ENCODE measurements around the gene ALPK3.

Gene ALPK3

DNA sequence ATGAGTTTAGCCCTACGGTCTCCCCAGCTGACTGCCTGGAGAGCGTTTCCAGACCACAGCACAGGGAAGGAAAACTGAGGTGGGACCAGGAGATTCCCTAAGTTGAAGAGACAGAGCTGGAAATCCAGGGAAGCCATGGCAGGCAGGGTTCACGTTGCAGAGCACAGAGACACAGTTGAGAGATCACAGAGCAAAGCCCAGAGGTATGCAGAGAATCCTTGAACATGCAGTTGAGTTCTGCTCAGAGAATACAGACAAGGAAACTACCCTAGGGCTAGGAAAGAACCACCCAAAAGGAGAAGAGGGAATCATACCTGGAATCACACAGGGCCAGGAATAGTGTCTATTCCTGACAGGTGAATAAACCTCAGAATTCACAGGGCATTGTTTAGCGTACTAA lies 81.6 kb downstream of the ALPK3 start:
- no peak for DNase-seq

DNA sequence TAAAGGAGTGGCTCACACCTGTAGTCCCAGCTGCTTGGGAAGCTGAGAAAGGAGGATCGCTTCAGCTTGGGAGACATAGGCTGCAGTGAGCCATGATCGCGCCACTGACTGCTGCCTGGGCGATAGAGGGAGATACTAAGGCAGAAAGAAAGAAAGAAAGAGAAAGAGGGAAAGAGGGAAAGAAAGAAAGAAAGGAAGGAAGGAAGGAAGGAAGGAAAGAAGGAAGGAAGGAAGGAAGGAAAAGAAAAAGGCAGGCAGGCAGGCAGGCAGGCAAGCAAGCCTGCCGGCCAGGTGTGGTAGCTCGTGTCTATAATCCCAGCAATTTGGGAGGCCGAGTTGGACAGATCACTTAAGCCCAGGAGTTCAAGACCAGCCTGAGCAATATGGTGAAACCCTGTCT lies 82.6 kb downstream of the ALPK3 start:
- no peak for DNase-seq

DNA sequence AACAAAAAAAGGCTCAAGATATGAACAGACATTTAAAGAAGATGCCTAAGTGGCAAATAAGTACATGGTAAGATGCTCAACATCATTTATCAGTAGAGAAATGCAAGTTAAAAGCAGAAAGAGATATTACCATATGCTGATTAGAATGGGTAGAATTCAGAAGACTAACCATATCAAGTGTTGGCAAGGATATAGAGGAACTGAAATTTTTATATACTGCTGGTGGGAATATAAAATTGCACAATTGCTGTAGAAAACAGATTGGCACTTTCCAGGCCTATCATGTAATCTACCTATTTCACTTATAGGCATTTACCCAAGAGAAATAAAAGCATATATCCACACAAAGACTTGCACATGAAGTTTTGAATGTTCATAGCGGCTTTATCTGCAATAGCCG lies 84.4 kb downstream of the ALPK3 start:
- no peak for DNase-seq

DNA sequence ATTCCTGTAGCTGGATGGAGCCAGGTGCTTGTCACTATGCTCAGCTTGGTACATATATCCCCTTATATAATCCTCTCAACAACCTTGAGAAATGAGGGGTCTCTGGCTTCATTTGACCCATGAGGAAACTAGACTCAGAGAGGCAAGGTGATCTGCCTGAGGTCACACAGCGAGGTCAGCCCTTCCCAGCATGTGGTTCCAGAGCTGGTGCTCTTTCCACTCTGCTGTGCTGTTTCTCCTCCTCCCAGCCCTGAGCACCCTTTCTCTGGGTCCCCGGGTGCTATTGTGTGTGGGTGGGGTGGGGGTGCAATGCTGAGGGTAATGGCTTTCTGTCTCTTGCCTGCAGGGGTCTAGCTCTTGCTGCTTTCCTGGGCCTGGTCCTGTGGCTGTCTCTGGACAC lies 86.6 kb downstream of the ALPK3 start:
- no peak for DNase-seq

DNA sequence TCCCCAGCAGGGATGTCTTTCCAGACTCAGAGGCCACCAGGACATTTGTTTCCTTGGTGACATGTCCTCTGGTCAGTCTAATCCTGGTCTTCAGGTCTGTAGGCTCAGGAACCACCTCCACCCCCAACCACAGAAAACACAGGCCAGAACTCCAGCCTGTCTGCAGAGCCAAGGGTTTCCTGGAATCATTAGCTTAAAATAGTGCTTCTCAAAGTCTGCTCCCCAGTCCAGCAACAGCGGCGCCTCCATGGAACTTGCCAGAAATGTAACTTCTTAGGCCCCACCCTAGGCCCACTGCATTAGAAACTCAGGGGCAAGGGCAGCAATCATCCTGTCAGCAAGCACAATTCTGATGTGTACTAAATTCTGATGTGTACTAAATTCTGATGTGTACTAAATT lies 87.3 kb downstream of the ALPK3 start:
- no peak for DNase-seq

DNA sequence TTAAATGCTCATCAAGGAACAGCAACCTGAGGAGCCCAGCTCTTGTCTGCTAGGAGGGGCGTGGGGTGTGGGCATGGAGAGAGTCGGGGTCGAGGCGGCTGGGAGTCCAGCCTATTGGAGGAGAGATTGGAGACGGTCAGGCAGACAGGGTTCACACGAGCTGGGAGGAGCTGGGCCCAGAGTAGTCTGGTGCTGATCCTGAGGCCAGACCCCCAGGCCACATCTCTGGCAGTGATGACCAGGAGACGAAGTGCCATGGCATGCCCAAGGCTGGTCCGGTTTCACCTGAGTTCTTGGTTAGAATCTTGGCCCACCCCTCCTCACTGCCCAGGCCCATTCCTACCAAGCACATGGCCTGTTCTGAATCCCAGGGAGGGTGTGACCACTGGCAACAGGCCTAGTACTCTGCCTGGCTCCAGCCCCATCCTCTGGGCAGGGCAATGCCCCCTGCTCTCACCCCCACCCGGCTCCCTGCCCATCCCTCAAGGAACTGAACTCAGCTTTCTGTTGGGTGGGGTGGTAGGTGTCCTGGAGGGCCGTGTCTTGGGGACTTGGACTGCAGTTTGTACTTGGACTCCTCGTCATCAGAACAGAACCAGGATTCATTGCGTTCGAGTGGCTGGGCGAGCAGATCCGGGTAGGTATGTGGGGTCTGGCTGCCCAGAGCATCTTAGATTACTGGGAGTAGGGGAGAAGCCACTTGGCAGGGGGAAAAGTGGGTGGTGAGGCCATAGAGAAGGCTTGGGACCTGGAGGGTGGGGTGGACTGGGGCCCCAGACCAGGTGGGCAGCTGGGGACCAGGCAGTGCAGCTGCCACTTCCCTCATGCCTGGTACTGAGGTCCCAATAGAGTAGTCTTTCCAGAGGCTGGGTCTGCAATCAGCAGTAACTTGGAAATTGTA lies 88.1 kb downstream of the ALPK3 start:
- no peak for DNase-seq

DNA sequence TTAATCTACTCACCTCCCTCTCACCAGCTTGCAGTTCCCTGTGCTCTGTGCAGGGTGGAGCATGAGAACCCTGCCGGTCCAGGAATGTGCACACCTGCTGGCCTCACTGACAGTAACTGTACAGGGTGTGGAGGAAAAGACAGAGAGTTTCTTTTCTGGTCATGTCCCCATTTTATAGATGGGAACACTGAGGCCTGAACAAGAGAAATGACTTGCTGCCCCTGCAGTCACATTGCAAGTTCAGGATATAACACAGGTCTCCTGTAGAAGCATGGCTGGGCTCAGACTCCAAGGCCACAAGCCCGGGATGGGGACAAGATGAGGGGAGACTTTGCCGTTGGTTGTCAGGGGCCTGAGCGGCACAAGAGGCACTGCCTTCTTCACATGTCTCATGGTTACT lies 90.6 kb downstream of the ALPK3 start:
- no peak for DNase-seq

DNA sequence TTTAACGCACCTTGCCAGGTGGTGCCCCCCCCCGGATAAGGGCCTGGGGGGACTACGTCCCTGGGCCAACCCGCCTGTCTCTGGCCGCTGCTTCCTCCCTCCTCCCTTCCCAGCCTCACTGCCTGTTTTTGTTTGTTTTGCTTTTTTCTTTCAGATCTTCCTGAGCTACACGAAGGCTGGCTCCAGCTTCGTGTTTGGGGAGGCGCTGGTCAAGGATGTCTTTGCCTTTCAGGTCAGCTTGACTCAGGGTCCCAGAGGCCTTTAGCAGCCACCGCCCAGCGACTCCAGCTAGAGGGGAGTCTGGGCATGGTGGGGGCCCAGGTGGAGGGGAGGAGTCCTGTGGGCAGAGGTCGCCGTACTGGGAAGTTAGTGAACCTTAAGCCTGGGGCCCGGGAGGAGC lies 91.4 kb downstream of the ALPK3 start:
- no peak for DNase-seq

DNA sequence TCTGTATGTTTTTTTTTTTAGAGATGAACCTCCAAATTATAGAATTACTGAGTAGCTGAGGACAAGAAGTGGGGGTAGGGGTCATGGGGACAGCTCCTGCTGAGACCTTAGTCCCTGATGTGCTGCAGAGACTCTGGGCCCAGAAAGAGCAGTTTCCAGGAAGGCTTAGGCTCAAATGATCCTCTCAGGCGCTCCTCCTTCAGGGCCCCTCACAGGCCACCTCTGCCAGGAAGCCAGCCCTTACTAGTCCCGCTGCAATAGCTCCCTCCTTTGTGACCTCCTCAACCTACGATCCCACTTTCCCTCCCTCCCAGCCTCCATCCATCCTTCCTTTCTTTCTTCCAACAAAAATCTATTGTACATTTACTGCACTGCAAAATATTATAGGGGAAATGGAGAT lies 91.9 kb downstream of the ALPK3 start:
- no peak for DNase-seq

DNA sequence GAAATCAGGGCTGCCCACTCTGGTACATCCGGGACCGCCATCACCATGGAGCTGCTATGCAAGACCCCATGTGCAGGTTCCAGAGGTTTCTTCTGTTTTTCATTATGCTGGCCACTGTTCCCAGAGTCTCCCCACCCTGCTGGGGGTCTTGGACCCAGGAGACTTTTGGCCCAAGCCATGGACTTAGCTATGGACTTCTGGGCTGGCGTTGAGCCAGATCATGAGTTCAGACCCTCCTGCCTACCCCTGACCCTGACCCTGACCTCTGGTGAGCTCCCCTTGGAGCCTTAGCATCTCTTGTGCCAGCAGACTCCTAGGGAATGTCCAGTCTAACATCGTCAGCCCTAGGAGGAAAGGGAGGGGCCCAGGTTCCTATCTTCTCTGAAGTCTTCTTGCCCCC lies 92.6 kb downstream of the ALPK3 start:
- DNase-seq = no peak

DNA sequence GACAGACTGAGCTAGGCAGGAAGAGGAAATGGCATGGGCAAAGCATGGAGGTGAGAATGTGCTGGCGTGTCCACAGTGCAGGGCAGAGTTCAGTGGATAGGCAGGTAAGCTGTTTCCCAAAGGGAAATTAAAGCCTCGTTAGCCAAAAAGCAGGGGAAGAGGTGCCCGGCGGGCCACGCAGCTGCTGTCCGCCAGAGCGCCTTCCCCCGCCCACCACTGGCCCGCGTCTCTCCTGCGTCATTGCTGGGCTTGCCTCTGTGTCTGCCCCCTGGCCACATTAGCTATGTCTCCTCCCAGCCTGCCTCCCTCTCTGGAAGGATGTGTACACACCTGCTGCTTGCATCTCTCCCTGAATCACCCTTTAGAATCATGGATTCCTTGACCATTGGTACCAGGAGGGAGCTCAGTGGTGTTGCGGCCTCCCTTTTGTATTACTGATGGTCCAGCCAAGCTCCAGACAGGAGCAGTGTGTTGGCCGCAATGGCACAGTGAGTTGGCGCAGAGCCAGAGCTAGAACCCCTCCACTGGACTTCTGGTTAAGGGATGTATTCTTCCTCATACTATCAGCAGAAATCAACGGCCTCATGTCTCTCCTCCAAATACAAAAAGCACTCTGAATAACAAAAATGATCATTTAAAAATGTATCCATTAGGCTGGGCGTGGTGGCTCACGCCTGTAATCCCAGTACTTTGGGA lies 93.9 kb downstream of the ALPK3 start:
- no peak for DNase-seq

DNA sequence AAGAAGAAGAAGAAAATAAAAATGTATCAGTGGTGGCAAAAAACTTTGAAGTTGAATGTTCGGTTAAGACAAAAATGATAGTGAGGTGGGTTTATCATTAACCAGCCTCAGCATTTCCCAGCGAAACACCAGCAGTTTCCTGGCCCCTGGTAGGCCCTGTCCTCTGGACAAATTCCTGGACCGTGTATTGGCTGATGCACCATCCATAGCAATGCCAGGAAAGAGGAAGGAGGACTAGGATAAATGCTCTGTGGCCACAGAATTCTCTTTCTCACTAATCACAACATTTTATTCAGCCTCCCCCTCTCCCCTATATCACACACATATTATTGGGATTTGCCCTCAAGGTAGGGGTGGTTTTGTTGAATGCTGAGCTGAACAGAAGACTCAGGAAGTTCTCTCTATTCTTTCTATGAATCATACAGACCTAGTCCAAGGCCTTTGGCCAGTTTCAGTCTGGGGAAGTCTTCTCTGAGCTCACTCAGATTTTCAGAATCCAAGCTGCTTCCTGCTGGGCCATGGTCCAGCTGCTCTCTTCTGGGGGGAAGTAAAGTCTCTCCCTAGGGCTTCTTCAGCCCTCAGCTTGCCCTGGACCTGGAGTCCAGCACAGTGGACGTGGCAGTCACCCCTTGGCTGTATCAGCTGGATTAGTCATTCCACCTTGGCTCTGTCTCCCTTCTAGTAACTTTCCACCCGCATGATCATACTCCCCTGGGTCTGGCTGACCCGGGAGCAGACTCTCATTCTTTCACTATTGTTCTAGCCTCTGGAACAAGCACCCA lies 94.9 kb downstream of the ALPK3 start:
- DNase-seq = no peak

DNA sequence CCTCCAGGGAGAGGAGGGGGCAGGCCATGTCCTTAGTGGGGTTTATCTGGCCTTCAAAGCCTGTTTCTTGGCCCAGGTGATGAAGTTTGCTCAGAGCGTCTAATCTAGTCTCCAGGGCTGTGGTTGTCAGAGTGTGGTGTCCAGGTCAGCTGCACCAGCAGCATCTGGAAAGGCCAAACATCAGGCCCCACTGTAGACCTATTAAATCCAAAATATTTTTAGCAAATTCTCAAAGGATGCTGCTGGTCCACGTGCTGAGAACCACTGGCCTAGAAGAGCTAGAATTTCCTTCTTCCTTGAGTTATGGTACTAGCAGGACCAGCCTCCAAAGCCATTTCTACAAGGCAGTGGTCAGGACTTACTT lies 96.2 kb downstream of the ALPK3 start:
- no peak for DNase-seq

DNA sequence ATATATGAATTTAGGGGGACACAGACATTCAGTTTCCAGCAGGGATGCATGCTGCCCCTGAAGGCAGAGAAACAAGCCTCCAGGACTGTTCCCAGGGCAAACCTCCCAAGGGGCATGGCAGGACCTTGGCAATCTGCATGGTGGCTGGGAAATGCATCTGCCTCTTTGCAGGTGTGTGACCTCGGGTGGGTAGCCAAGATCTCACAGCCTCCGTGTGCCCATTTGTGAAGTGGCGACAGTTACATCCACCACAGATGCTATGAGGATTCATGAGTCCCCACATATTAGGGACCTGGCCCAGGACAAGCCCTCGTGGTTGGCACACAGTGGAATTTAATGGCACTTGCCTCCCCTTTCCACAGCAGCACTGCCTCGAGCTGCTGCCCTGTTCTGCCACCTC lies 97.2 kb downstream of the ALPK3 start:
- DNase-seq = no peak

DNA sequence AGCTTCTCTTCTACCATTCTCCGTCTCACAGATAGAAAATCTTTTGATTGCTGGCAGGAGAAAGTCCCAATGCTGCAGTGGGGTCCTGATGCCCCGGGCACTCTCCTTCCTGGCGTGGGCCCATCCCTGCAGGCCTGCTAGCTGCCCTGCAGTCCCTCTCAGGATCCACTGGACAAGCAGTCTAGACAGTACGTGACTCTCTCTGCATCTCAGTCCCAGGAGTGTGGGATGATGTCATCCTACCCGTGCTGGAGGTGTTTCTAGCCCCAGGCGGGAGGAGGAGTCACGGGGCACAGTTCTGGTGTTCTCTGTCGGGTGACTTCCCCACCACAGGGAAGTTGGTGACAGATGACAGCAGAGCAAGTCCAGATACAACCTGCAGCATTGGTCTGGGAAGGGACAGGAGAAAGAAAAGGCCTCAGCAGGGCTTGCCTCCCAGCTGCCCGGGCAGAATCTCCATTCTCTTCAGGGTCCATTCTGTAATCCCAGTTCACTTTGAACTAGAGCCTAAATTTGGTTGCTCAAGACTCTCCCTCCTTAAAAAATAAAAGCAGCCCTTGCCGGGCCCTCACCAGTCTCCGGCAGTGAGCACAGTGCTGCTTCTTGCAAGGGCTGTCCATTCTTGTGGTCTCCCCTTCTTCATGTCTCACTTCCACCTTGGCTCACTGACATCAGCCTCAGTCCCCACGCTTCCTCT lies 97.9 kb downstream of the ALPK3 start:
- DNase-seq = peak; percentile 8

DNA sequence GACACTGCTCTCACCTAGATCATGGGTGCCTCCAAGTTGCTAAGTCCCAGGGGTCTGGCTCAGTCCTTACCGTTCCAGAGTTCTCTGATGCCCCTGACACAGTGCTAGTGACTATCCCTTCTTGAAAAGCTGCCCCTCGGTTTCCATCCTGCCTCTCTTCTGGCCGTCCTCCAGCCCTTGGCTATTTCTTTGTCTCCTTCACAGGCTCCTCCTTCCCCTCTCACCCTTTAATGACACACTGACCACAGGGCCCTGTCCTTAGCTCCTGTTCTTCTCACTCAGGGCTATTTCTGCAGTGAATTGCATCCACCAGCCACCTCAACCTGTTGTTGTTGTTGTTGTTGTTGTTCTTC lies 98.4 kb downstream of the ALPK3 start:
- DNase-seq = no peak

DNA sequence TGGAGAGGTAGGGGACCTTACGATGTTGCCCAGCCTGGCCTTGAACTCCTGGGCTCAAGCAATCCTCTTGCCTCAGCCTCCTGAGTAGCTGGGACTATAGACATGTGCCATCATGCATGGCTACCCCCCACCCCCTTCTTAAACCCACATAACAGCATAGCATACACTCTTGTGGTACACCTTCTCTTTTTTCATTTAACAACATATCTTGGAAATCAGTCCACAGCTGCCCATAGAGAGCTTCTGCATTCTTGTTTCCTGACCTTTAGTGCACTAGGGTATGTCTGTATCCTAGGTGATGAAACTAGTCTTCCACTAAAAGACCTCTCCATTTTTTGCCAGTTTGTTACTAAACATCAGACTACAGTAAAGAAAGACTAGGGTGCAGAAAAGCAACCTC lies 100.3 kb downstream of the ALPK3 start:
- no peak for DNase-seq

DNA sequence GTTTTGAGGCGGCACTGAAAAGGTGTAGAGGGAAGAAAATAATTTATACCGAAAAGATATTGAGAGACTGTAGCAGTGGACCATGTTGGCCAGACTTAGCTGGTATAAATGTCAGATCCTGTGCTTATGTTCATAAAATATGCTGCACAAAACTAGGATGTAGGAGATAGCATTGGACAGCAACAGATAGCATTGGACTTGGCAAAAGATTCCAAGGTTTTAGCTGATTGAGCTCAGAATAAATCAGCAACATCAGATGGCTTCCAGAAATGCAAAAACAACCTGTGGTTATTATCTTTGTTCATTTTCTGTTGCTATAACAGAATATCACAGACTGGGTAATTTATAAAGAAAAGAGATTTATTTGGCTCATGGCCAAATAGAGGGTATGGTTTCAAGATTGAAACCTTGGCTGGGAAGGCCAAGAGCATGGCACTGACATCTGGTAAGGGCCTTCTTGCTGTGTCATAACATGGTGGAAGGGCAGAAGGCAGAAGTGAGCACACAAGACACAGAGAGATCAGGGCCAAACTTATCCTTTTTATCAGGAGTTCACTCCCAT lies 102.0 kb downstream of the ALPK3 start:
- no peak for DNase-seq

DNA sequence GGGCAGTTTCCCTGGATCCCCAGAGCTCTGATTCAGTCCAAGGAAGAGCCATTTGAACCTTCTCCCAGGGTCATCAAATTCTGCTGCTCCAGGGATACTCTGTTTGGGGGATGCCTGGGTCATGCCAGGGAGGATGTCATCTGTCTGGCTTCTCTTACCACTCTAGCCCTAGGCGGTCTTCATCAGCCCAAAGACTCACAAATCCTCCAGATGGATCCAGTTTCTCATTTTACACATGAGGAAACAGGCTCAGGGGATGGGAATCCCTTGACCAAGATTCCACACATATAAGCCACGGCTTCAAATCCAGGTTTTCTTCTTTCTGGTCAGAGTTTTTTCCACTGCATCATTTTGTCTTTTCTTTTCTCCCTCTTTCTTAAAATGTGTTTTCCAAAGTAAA lies 104.0 kb downstream of the ALPK3 start:
- DNase-seq = no peak

DNA sequence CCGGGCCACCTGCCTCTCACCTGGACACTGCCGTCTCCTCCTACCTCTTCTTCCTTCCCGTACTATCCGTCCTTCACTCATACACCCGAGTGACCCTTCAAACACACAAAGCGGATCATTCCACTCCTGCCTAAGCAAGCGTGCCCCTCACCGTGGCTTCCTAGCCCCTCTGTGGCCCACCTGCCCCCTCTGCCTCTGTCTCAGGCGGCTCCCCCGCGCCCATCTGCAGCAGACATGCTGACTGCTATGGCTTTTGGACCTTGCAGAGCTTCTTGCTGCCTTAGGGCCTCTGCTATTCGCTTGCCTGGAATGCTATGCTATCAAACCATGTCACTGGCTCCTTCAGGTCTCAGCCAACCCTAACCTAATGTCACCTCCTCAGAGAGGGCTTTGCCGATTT lies 105.4 kb downstream of the ALPK3 start:
- DNase-seq = no peak
